ENCODE results near the gene DNAI7. TPM values are rescaled to one million over a fixed set of nuclear protein-coding genes. Genes with fewer than 3 reads are reported as not detected.

DNAI7 gene
- total RNA-seq, 1 donor from 2014 or later = 0.33 TPM

GRCh38 chr12:25113651-25114050 lies 81.3 kb downstream of the DNAI7 start:
- H3K27ac Mint-ChIP-seq (ENCODE audit: unreplicated experiment) = no peak overlapping the region

DNA sequence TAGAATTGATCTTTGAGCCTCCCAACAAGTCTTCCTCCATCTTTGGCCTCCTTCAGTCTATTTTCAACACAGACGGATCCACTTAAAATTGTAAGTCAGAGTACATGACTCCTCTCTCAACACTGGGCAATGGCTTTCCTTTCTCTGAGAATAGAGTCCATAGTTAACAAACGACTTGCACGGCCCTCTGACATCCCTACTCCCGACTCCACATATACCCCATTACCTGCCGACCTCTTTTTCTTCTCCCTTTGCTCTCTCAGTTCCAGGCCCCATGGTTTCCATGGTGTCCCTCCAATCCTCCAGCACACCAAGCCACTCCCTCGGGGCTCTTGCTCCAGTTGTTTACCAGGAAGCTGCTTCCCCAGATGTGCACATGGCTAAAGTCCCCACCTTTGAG lies 84.7 kb downstream of the DNAI7 start:
- TF ChIP-seq CTCF (IDR thresholded peaks at IDR 0.05; ENCODE audit: unreplicated experiment) = no peak
- H3K4me3 Mint-ChIP-seq (ENCODE audit: unreplicated experiment) = no peak overlapping the region
- no peaks in the 10 kb centered on the region for H3K9me3 Mint-ChIP-seq (ENCODE audit: unreplicated experiment)
- no peak for DNase-seq (ENCODE audit: low spot score)
- H3K36me3 Mint-ChIP-seq (ENCODE audit: low read depth, unreplicated experiment) = no peaks in the 10 kb centered on the region
- H3K4me1 Mint-ChIP-seq (ENCODE audit: unreplicated experiment) = no peaks in the 10 kb centered on the region
- H3K27me3 Mint-ChIP-seq (ENCODE audit: unreplicated experiment) = no peaks in the 10 kb centered on the region
- H3K27ac Mint-ChIP-seq (ENCODE audit: unreplicated experiment) = no peak overlapping the region

More at GRCh38 chr12:25113651-25114050, 81.3 kb downstream of the DNAI7 start:
- Mint-ChIP-seq H3K4me3 (ENCODE audit: unreplicated experiment) (no peak overlapping the region), H3K36me3 (ENCODE audit: low read depth, unreplicated experiment) (no peaks in the 10 kb centered on the region), H3K4me1 (ENCODE audit: unreplicated experiment) (no peaks in the 10 kb centered on the region), H3K27me3 (ENCODE audit: unreplicated experiment) (no peaks in the 10 kb centered on the region), H3K9me3 (ENCODE audit: unreplicated experiment) (no peaks in the 10 kb centered on the region)
- TF ChIP-seq CTCF (IDR thresholded peaks at IDR 0.05; ENCODE audit: unreplicated experiment) = no peak
- no peak for DNase-seq (ENCODE audit: low spot score)

DNA sequence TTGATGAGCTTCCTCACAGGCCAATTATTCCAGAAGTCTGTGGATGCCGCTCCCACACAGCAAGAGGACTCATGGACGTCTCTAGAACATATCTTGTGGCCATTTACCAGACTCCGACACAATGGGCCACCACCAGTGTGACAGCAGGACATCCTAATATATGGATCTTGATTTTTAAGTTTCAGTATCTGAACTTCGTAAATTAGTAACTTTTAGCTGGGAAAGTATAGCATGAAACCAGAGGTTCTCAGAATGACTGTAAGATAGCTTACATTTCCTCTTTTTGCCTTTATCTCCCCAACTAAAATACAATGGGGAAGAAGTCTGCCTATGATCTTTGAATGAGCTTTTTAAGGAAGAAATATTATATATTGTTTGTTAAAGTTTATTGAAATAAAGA lies 87.0 kb downstream of the DNAI7 start:
- no peaks in the 10 kb centered on the region for H3K9me3 Mint-ChIP-seq (ENCODE audit: unreplicated experiment)
- TF ChIP-seq CTCF (IDR thresholded peaks at IDR 0.05; ENCODE audit: unreplicated experiment) = no peak
- no peak overlapping the region for H3K4me3 Mint-ChIP-seq (ENCODE audit: unreplicated experiment)
- no peak for DNase-seq (ENCODE audit: low spot score)
- no peaks in the 10 kb centered on the region for H3K27me3 Mint-ChIP-seq (ENCODE audit: unreplicated experiment)
- no peak overlapping the region for H3K27ac Mint-ChIP-seq (ENCODE audit: unreplicated experiment)
- no peaks in the 10 kb centered on the region for H3K4me1 Mint-ChIP-seq (ENCODE audit: unreplicated experiment)
- no peaks in the 10 kb centered on the region for H3K36me3 Mint-ChIP-seq (ENCODE audit: low read depth, unreplicated experiment)

GRCh38 chr12:25106818-25107217 lies 88.1 kb downstream of the DNAI7 start:
- Mint-ChIP-seq H3K9me3 (ENCODE audit: unreplicated experiment) (no peaks in the 10 kb centered on the region), H3K36me3 (ENCODE audit: low read depth, unreplicated experiment) (no peaks in the 10 kb centered on the region), H3K4me3 (ENCODE audit: unreplicated experiment) (no peak overlapping the region), H3K27me3 (ENCODE audit: unreplicated experiment) (no peaks in the 10 kb centered on the region), H3K4me1 (ENCODE audit: unreplicated experiment) (no peaks in the 10 kb centered on the region), H3K27ac (ENCODE audit: unreplicated experiment) (no peak overlapping the region)
- no peak for TF ChIP-seq CTCF (IDR thresholded peaks at IDR 0.05; ENCODE audit: unreplicated experiment)
- DNase-seq (ENCODE audit: low spot score) = no peak

DNA sequence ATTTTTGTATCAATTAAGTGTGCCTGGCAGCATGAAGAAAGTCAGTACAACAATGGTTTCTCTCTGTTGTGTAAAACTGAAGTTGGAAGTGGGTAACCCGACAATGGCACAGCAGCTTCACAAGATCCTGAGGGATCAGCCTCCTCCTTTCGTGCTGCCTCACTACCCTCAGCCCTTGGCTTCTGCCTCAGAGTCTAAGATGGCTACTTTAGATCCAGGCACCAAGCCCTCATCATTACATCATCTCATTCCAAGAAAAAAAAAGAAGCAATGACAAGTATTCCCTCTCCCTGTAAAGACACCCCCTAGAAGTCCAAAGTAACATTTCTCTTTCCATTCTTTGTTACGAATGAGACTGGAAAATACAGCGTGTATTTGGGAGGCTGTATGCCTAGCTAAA lies 92.6 kb downstream of the DNAI7 start:
- Mint-ChIP-seq H3K36me3 (ENCODE audit: low read depth, unreplicated experiment) (no peaks in the 10 kb centered on the region), H3K9me3 (ENCODE audit: unreplicated experiment) (no peaks in the 10 kb centered on the region), H3K27ac (ENCODE audit: unreplicated experiment) (no peak overlapping the region), H3K4me3 (ENCODE audit: unreplicated experiment) (no peak overlapping the region), H3K27me3 (ENCODE audit: unreplicated experiment) (no peaks in the 10 kb centered on the region), H3K4me1 (ENCODE audit: unreplicated experiment) (no peaks in the 10 kb centered on the region)
- TF ChIP-seq CTCF (IDR thresholded peaks at IDR 0.05; ENCODE audit: unreplicated experiment) = no peak
- DNase-seq (ENCODE audit: low spot score) = no peak
